Kidney (tissue), 14 donors: Measurements from ENCODE around the gene NAB2. TPM values are rescaled to one million over a fixed set of nuclear protein-coding genes. Genes with fewer than 3 reads are reported as not detected.
"Not testable (repeated sequence)": the region's sequence is repeated elsewhere in the genome, so short reads cannot be mapped to it uniquely, and the experiment has no call there.

Source experiments
- DNase-seq, 5 donors: peaks; one replicate each; pipeline ENCODE4 v3.0.0-alpha.2; 2013 to 2020
- FAIRE-seq: peaks from 2 replicates; lab custom pipeline; 2012; peaks lifted over from hg19 to GRCh38; lab: Jason Lieb, UNC
- H3K27ac ChIP-seq, 2 donors: one replicate each; pipeline ENCODE4 v1.7.0; 2013; ENCODE audit warnings: low read depth in 2 of 2, low read length in 2 of 2, inconsistent platforms in 1 of 2
- H3K27me3 ChIP-seq: one replicate; pipeline ENCODE4 v1.7.1; 2013; ENCODE audit warnings: low read length, inconsistent platforms; ENCODE audit not compliant: control insufficient read depth, insufficient read depth
- H3K36me3 ChIP-seq, 3 donors: one replicate each; pipeline versions ENCODE4 v1.7.0 to v1.7.1; 2013; ENCODE audit warnings: low read length in 3 of 3, control low read depth in 1 of 3, inconsistent platforms in 1 of 3; ENCODE audit not compliant: insufficient read depth in 3 of 3, control insufficient read depth in 2 of 3
- H3K4me1 ChIP-seq, 3 donors: one replicate each; pipeline versions ENCODE4 v1.7.0 to v1.7.1; 2013; ENCODE audit warnings: low read length in 3 of 3, inconsistent platforms in 1 of 3, low read depth in 1 of 3; ENCODE audit not compliant: control insufficient read depth in 2 of 3, insufficient read depth in 2 of 3
- H3K4me3 ChIP-seq, 3 donors: one replicate each; pipeline versions ENCODE4 v1.7.0 to v1.8.1; 2013; ENCODE audit warnings: low read length in 3 of 3, control low read depth in 1 of 3, inconsistent platforms in 1 of 3
- H3K9ac ChIP-seq, 3 donors: one replicate each; pipeline versions ENCODE4 v1.7.0 to v1.7.1; 2013; ENCODE audit warnings: low read length in 3 of 3, control low read depth in 1 of 3, inconsistent platforms in 1 of 3
- H3K9me3 ChIP-seq, 3 donors: one replicate each; pipeline versions ENCODE4 v1.7.0 to v1.7.1; 2013; ENCODE audit warnings: low read length in 3 of 3, control low read depth in 1 of 3, inconsistent platforms in 1 of 3; ENCODE audit not compliant: control insufficient read depth in 2 of 3, insufficient read depth in 1 of 3
- CTCF ChIP-seq: IDR thresholded peaks from 3 replicates; pipeline ENCODE4 v1.5.1; 2012; ENCODE audit warnings: mild to moderate bottlenecking, moderate library complexity, borderline replicate concordance; ENCODE audit not compliant: insufficient read depth; ENCODE audit errors: extremely low read depth
- intact Hi-C: fragments of 100-400 bp; cut with DNase I; formaldehyde crosslinking; loops from one replicate; pipeline ENCODE4 v1.11.1; 2022
- polyA plus RNA-seq: library from polyadenylated mRNA; stranded (reverse); fragments of 350-450 nt; fragmentation: Illumina TruSeq; extraction: RNeasy Lipid Tissue Mini Kit (QIAGEN cat#74804); gene quantifications from one replicate; pipeline ENCODE4 v1.2.3, GENCODE V29; 2014; ENCODE audit warnings: low read depth, low replicate concordance; ENCODE audit not compliant: insufficient read depth
- total RNA-seq: library from RNA; stranded (reverse); fragmentation: NEBNext Ultra II Directional; extraction: Animal tissue kit (Norgen Biotek cat#: 25700); gene quantifications from one replicate; pipeline ENCODE4 v1.2.1, GENCODE V29; 2021
- donor health status: control.
- donor health status: control.
- donor health status: control.
- donor health status: control.
- donor health status: control.
- donor health status: DM: yes; HTN: yes; CAD: no.
- donor health status: Normal renal cell carcinoma (clear cell type).

NAB2 gene
- total and polyA plus RNA-seq, 2 donors from 2014 or later, result 13.9 to 28.0 TPM

- Histone ChIP-seq H3K27me3 (no peaks in the 10 kb centered on the region), H3K27ac (no peak overlapping the region), H3K4me1 (no peaks in the 10 kb centered on the region), H3K9me3 (no peaks in the 10 kb centered on the region), H3K36me3 (no peaks in the 10 kb centered on the region), H3K4me3 (no peak overlapping the region), H3K9ac (no peak overlapping the region)
- intact Hi-C loops, result no loop called here
- FAIRE-seq (no peak), DNase-seq (no peak)
- TF ChIP-seq CTCF, result no peak
Measured at GRCh38 chr12:57048423-57049118, 40.3 kb upstream of the NAB2 start.

- no peaks in the 10 kb centered on the region for H3K36me3 ChIP-seq
- no peaks in the 10 kb centered on the region for H3K27me3 ChIP-seq
- intact Hi-C loops, result no loop called here
- TF ChIP-seq CTCF, result no peak
- H3K27ac ChIP-seq, result no peak overlapping the region
- no peak overlapping the region for H3K9ac ChIP-seq
- FAIRE-seq (no peak), DNase-seq (no peak)
- H3K4me1 ChIP-seq, result no peaks in the 10 kb centered on the region
- H3K9me3 ChIP-seq, result no peaks in the 10 kb centered on the region
- no peak overlapping the region for H3K4me3 ChIP-seq
Measured at GRCh38 chr12:57049119-57049446, 39.8 kb upstream of the NAB2 start.

- TF ChIP-seq CTCF, result no peak
- FAIRE-seq (no peak), DNase-seq (peak in 1 of 5 donors; percentile 23)
- Histone ChIP-seq H3K27ac (no peak within 1 kb of the TSS), H3K36me3 (no peaks in the 10 kb centered on the region), H3K27me3 (no peaks in the 10 kb centered on the region), H3K9me3 (no peaks in the 10 kb centered on the region), H3K4me1 (no peaks in the 10 kb centered on the region), H3K9ac (no peak within 1 kb of the TSS), H3K4me3 (no peak within 1 kb of the TSS)
- intact Hi-C loops, result no loop called here
Measured at GRCh38 chr12:57049890-57050289, 39.0 kb upstream of the NAB2 start, which contains the start of gene MYO1A. Gene MYO1A, minus strand, starts transcription at chr12:57050129. Its CDS starts 1,806 bp downstream, at chr12:57048323.

- TF ChIP-seq CTCF, result no peak
- FAIRE-seq (no peak), DNase-seq (no peak)
- intact Hi-C loops, result no loop called here
- Histone ChIP-seq H3K36me3 (no peaks in the 10 kb centered on the region), H3K27ac (no peak overlapping the region), H3K27me3 (no peaks in the 10 kb centered on the region), H3K4me3 (no peak overlapping the region), H3K4me1 (no peaks in the 10 kb centered on the region), H3K9ac (no peak overlapping the region), H3K9me3 (no peaks in the 10 kb centered on the region)
Measured at GRCh38 chr12:57051011-57051410, 37.9 kb upstream of the NAB2 start.

GRCh38 chr12:57053146-57053545 is 35.8 kb upstream of the NAB2 start:
- intact Hi-C loops, H3K4me3 ChIP-seq, DNase-seq, H3K4me1 ChIP-seq, FAIRE-seq, H3K36me3 ChIP-seq, H3K9ac ChIP-seq, H3K27ac ChIP-seq, H3K9me3 ChIP-seq, H3K27me3 ChIP-seq: not testable (repeated sequence)
